Astrocyte (in vitro differentiated cells and primary cell): ENCODE data around the gene DNAAF5.

Experiments used
- CTCF ChIP-seq: IDR thresholded peaks from 2 replicates; pipeline ENCODE4 v1.5.1; 2011; ENCODE audit warnings: low read depth, mild to moderate bottlenecking, inconsistent platforms, low read length, moderate library complexity; ENCODE audit not compliant: insufficient read depth
- EZH2 ChIP-seq: IDR thresholded peaks from 2 replicates; pipeline ENCODE4 v1.6.1; 2012; ENCODE audit warnings: mild to moderate bottlenecking, low read length, inconsistent platforms; ENCODE audit not compliant: insufficient read depth

GRCh38 chr7:832167-832967, 105.9 kb downstream of the DNAAF5 start, which contains the start of gene SUN1:
- TF ChIP-seq CTCF: no peak
- no peak for TF ChIP-seq EZH2
